ENCODE data around the gene PSEN2. TPM values are rescaled to one million over a fixed set of nuclear protein-coding genes. Genes with fewer than 3 reads are reported as not detected.

The PSEN2 gene
- total and polyA plus RNA-seq, 4 donors, result 24.1 to 33.9 (median 27.7) TPM

GRCh38 chr1:226883630-226884029, 13.2 kb downstream of the PSEN2 start:
- no peak for DNase-seq (ENCODE audit: low read depth in 4 of 6, low spot score in 6 of 6)
- Histone ChIP-seq H3K27ac (ENCODE audit: low read depth, low read length) (no peak overlapping the region), H3K4me1 (ENCODE audit: control insufficient read depth, insufficient read depth, low read length) (peaks cover 14% of the 10 kb centered on the region), H3K36me3 (ENCODE audit: control insufficient read depth, insufficient read depth, low read length) (peaks cover 50% of the 10 kb centered on the region), H3K27me3 (ENCODE audit: control insufficient read depth, insufficient read depth, low read length) (no peaks in the 10 kb centered on the region), H3K9me3 (ENCODE audit: control insufficient read depth, insufficient read depth, low read length) (no peaks in the 10 kb centered on the region), H3K4me3 (ENCODE audit: low read depth, low read length) (no peak overlapping the region)
- WGBS (ENCODE audit: insufficient coverage), result 93% methylated on average over 15 of the region's 16 CpGs

GRCh38 chr1:226884116-226884625, 13.8 kb downstream of the PSEN2 start:
- Histone ChIP-seq H3K9me3 (ENCODE audit: control insufficient read depth, insufficient read depth, low read length) (no peaks in the 10 kb centered on the region), H3K27me3 (ENCODE audit: control insufficient read depth, insufficient read depth, low read length) (no peaks in the 10 kb centered on the region), H3K27ac (ENCODE audit: low read depth, low read length) (no peak overlapping the region), H3K4me1 (ENCODE audit: control insufficient read depth, insufficient read depth, low read length) (peaks cover 14% of the 10 kb centered on the region), H3K36me3 (ENCODE audit: control insufficient read depth, insufficient read depth, low read length) (peaks cover 56% of the 10 kb centered on the region), H3K4me3 (ENCODE audit: low read depth, low read length) (no peak overlapping the region)
- no peak for DNase-seq (ENCODE audit: low read depth in 4 of 6, low spot score in 6 of 6)
- WGBS (ENCODE audit: insufficient coverage), result 84% methylated on average over 4 of the region's 6 CpGs

GRCh38 chr1:226884966-226885820, 14.8 kb downstream of the PSEN2 start:
- H3K9me3 ChIP-seq (ENCODE audit: control insufficient read depth, insufficient read depth, low read length), result no peaks in the 10 kb centered on the region
- WGBS (ENCODE audit: insufficient coverage), result 87% methylated on average over 17 of the region's 20 CpGs
- H3K27ac ChIP-seq (ENCODE audit: low read depth, low read length), result no peak overlapping the region
- peaks cover 14% of the 10 kb centered on the region for H3K4me1 ChIP-seq (ENCODE audit: control insufficient read depth, insufficient read depth, low read length)
- no peak for DNase-seq (ENCODE audit: low read depth in 4 of 6, low spot score in 6 of 6)
- H3K4me3 ChIP-seq (ENCODE audit: low read depth, low read length), result no peak overlapping the region
- peaks cover 63% of the 10 kb centered on the region for H3K36me3 ChIP-seq (ENCODE audit: control insufficient read depth, insufficient read depth, low read length)
- no peaks in the 10 kb centered on the region for H3K27me3 ChIP-seq (ENCODE audit: control insufficient read depth, insufficient read depth, low read length)

GRCh38 chr1:226886122-226886901, 15.9 kb downstream of the PSEN2 start:
- DNase-seq (ENCODE audit: low read depth in 4 of 6, low spot score in 6 of 6), result no peak
- Histone ChIP-seq H3K27me3 (ENCODE audit: control insufficient read depth, insufficient read depth, low read length) (no peaks in the 10 kb centered on the region), H3K9me3 (ENCODE audit: control insufficient read depth, insufficient read depth, low read length) (no peaks in the 10 kb centered on the region), H3K27ac (ENCODE audit: low read depth, low read length) (no peak overlapping the region), H3K36me3 (ENCODE audit: control insufficient read depth, insufficient read depth, low read length) (peaks cover 63% of the 10 kb centered on the region), H3K4me3 (ENCODE audit: low read depth, low read length) (no peak overlapping the region), H3K4me1 (ENCODE audit: control insufficient read depth, insufficient read depth, low read length) (peaks cover 14% of the 10 kb centered on the region)
- 74% methylated on average over 6 of the region's 9 CpGs for WGBS (ENCODE audit: insufficient coverage)

GRCh38 chr1:226887006-226887405, 16.6 kb downstream of the PSEN2 start:
- H3K4me3 ChIP-seq (ENCODE audit: low read depth, low read length), result no peak overlapping the region
- H3K36me3 ChIP-seq (ENCODE audit: control insufficient read depth, insufficient read depth, low read length), result peaks cover 64% of the 10 kb centered on the region
- peaks cover 15% of the 10 kb centered on the region for H3K4me1 ChIP-seq (ENCODE audit: control insufficient read depth, insufficient read depth, low read length)
- 91% methylated on average over 4 of the region's 6 CpGs for WGBS (ENCODE audit: insufficient coverage)
- H3K27me3 ChIP-seq (ENCODE audit: control insufficient read depth, insufficient read depth, low read length), result no peaks in the 10 kb centered on the region
- no peak overlapping the region for H3K27ac ChIP-seq (ENCODE audit: low read depth, low read length)
- no peaks in the 10 kb centered on the region for H3K9me3 ChIP-seq (ENCODE audit: control insufficient read depth, insufficient read depth, low read length)
- DNase-seq (ENCODE audit: low read depth in 4 of 6, low spot score in 6 of 6), result no peak

- Histone ChIP-seq H3K4me3 (ENCODE audit: low read depth, low read length) (no peak overlapping the region), H3K36me3 (ENCODE audit: control insufficient read depth, insufficient read depth, low read length) (peaks cover 71% of the 10 kb centered on the region), H3K9me3 (ENCODE audit: control insufficient read depth, insufficient read depth, low read length) (no peaks in the 10 kb centered on the region), H3K4me1 (ENCODE audit: control insufficient read depth, insufficient read depth, low read length) (peaks cover 22% of the 10 kb centered on the region), H3K27ac (ENCODE audit: low read depth, low read length) (no peak overlapping the region), H3K27me3 (ENCODE audit: control insufficient read depth, insufficient read depth, low read length) (no peaks in the 10 kb centered on the region)
- no peak for DNase-seq (ENCODE audit: low read depth in 4 of 6, low spot score in 6 of 6)
- 93% methylated on average over 7 of the region's 8 CpGs for WGBS (ENCODE audit: insufficient coverage)
Observed at GRCh38 chr1:226888021-226888420, 17.6 kb downstream of the PSEN2 start.

- H3K9me3 ChIP-seq (ENCODE audit: control insufficient read depth, insufficient read depth, low read length), result no peaks in the 10 kb centered on the region
- 94% methylated on average over 8 of the region's 8 CpGs for WGBS (ENCODE audit: insufficient coverage)
- peaks cover 22% of the 10 kb centered on the region for H3K4me1 ChIP-seq (ENCODE audit: control insufficient read depth, insufficient read depth, low read length)
Observed at GRCh38 chr1:226888816-226889215, 18.4 kb downstream of the PSEN2 start.

GRCh38 chr1:226889616-226890330, 19.4 kb downstream of the PSEN2 start:
- no peak for DNase-seq (ENCODE audit: low read depth in 4 of 6, low spot score in 6 of 6)
- WGBS (ENCODE audit: insufficient coverage), result 86% methylated on average over 11 of the region's 12 CpGs
- peaks cover 21% of the 10 kb centered on the region for H3K4me1 ChIP-seq (ENCODE audit: control insufficient read depth, insufficient read depth, low read length)
- H3K4me3 ChIP-seq (ENCODE audit: low read depth, low read length), result no peak overlapping the region
- H3K9me3 ChIP-seq (ENCODE audit: control insufficient read depth, insufficient read depth, low read length), result no peaks in the 10 kb centered on the region
- no peak overlapping the region for H3K27ac ChIP-seq (ENCODE audit: low read depth, low read length)
- H3K36me3 ChIP-seq (ENCODE audit: control insufficient read depth, insufficient read depth, low read length), result peaks cover 78% of the 10 kb centered on the region
- no peaks in the 10 kb centered on the region for H3K27me3 ChIP-seq (ENCODE audit: control insufficient read depth, insufficient read depth, low read length)

More at GRCh38 chr1:226888816-226889215, 18.4 kb downstream of the PSEN2 start:
- Histone ChIP-seq H3K4me3 (ENCODE audit: low read depth, low read length) (no peak overlapping the region), H3K36me3 (ENCODE audit: control insufficient read depth, insufficient read depth, low read length) (peaks cover 71% of the 10 kb centered on the region), H3K27ac (ENCODE audit: low read depth, low read length) (no peak overlapping the region), H3K27me3 (ENCODE audit: control insufficient read depth, insufficient read depth, low read length) (no peaks in the 10 kb centered on the region)
- no peak for DNase-seq (ENCODE audit: low read depth in 4 of 6, low spot score in 6 of 6)

GRCh38 chr1:226890331-226891108, 20.1 kb downstream of the PSEN2 start:
- no peak for DNase-seq (ENCODE audit: low read depth in 4 of 6, low spot score in 6 of 6)
- no peaks in the 10 kb centered on the region for H3K27me3 ChIP-seq (ENCODE audit: control insufficient read depth, insufficient read depth, low read length)
- 92% methylated on average over 21 of the region's 22 CpGs for WGBS (ENCODE audit: insufficient coverage)
- H3K9me3 ChIP-seq (ENCODE audit: control insufficient read depth, insufficient read depth, low read length), result no peaks in the 10 kb centered on the region
- no peak overlapping the region for H3K27ac ChIP-seq (ENCODE audit: low read depth, low read length)
- H3K4me3 ChIP-seq (ENCODE audit: low read depth, low read length), result no peak overlapping the region
- peaks cover 16% of the 10 kb centered on the region for H3K4me1 ChIP-seq (ENCODE audit: control insufficient read depth, insufficient read depth, low read length)
- peaks cover 77% of the 10 kb centered on the region for H3K36me3 ChIP-seq (ENCODE audit: control insufficient read depth, insufficient read depth, low read length)

Measured in spinal cord (tissue), 10 donors.